Measurements from ENCODE around the gene ETNK1.

GRCh38 chr12:22738945-22739344 lies 114.0 kb downstream of the ETNK1 start:
- TF ChIP-seq MYC (IDR thresholded peaks at IDR 0.05; ENCODE audit: low read depth, low read length), result no peak
- TF ChIP-seq, protein P1, sequence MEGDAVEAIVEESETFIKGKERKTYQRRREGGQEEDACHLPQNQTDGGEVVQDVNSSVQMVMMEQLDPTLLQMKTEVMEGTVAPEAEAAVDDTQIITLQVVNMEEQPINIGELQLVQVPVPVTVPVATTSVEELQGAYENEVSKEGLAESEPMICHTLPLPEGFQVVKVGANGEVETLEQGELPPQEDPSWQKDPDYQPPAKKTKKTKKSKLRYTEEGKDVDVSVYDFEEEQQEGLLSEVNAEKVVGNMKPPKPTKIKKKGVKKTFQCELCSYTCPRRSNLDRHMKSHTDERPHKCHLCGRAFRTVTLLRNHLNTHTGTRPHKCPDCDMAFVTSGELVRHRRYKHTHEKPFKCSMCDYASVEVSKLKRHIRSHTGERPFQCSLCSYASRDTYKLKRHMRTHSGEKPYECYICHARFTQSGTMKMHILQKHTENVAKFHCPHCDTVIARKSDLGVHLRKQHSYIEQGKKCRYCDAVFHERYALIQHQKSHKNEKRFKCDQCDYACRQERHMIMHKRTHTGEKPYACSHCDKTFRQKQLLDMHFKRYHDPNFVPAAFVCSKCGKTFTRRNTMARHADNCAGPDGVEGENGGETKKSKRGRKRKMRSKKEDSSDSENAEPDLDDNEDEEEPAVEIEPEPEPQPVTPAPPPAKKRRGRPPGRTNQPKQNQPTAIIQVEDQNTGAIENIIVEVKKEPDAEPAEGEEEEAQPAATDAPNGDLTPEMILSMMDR (IDR thresholded peaks at IDR 0.05; ENCODE audit: low read depth, low read length), result no peak

Measured in NB4 (cell line).